ENCODE data around the gene GOLGA5.

Gene GOLGA5

DNA sequence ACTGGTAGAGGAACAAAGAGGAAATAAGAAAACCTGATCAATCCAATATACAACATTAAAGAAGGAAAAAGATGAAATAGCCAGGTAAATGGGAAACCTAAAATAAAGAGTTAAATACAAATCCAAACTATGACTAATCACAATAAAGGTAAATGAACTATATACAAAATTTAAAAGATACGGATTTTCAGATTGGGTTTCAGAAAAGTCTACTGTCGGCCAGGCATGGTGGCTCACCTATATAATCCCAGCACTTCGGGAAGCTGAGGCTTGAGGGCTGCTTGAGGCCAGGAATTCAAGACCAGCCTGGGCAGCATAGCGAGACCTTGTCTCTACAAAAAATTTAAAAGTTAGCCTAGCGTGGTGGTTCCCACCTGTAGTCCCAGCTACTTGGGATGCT is 89.0 kb downstream of the GOLGA5 start:
- no peak for DNase-seq (ENCODE audit: low read depth in 2 of 2)

DNA sequence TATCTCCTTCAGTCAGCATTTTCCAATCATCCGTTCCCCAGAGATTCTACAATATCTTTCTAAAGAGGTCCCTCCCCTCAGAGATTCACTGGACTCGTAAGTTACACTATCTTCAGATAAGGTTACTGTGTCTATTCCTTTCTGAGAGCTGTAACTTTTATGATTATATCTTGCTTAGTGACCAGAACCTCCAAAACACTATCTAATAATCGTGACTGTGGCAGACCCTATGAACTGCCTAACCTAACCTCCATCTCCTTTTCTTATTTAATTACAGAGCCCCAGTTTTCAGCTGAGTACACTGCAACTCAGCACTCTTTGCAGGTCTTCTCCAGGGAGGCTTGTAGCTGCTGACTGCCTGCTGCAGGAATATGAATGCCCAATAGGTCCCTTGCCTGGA is 90.3 kb downstream of the GOLGA5 start:
- DNase-seq (ENCODE audit: low read depth in 2 of 2): no peak

DNA sequence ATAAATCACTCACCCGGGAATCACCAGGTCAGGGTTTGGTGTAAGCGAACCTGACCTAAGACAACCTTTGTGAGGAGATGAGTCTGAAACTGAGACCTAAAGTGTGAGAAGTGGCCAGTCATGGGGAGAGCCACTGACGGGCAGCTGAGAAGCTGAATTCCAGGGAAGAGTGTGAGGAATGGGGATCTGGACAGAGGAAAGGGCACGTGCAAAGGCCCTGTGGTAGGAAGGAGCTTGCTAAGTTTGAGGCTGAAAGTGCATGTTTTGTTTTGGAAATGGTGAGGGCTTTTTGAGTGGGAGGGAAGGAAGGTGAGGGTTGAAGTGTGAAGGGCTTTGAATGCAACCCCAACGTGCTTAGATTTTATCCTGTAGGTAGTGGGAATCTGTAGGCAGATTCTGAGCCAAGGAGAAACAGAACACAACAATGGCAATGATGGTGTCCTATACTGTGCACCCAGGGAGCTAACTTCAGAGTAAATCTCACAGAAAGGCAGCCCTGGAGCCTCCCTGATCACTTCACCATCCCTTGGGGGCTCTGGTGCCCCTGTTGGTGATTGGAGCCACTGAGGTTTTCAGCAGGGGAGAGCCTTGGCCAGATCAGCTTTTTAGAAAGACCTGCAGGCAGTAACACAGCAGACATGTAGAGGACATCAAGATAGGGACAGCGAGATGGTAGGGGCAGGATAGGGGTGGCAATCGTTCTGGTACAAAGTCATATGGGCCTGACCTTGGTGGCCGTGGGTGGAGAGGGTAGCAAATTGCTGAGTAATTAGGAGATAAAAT is 91.4 kb downstream of the GOLGA5 start:
- no peak for DNase-seq (ENCODE audit: low read depth in 2 of 2)

DNA sequence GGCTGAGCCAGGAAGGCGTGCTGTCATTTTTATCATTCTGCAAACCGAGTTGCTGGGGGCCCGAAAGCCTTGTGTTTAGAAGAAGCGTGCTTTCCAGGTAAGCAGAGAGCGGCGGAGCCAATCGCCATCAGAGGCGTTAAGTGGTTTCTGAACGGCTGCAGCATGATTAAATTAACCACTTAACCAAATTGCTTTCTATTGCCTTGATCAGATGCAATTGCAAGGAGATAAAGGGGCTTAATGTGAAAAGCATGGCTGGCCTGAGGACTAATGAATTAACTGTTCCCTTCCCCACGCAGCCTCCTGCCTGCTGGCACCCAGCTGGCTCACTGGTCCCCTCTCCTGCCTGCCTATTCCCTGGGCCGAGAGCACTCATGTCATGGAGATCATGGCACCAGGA is 92.2 kb downstream of the GOLGA5 start:
- no peak for DNase-seq (ENCODE audit: low read depth in 2 of 2)

DNA sequence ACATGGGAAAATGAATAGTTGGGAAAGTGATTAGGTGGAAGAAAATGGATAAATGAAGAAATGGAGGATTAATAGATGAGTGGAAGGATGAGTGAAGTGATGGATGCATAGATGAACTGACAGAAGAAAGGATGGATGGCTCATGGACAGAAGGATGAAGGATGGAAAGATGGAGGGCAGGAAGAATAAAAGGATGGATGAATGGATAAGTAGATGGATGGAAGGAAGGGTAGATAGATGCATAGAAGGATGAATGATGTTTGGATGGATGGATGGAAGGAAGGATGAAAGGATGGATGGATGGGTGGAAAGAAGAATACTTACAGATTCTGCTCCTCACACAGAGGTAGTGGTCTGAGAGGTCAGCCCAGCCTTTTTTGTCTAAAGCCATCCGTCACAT is 93.1 kb downstream of the GOLGA5 start:
- no peak for DNase-seq (ENCODE audit: low read depth in 2 of 2)

DNA sequence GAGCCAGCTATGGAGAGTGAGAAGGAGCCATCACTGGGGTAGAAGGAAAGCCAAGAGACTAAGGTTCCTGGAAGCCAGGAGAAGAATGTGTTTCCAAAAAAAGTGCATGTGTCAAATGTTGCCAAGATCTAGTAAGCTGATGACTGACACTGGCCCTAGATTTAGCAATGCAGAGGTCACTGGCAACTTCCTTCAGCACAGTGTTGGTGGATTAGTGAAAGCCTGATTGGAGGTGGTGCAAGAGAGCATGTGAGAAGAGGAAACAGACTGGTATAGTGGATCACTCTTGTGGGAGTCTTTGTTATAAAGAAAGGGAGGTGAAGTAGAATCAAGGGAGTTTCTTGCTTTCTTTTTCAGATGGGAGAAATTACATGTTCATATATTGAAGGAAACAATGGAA is 94.8 kb downstream of the GOLGA5 start:
- no peak for DNase-seq (ENCODE audit: low read depth in 2 of 2)
